ENCODE data around the gene UTP14C.
"Not testable (repeated sequence)": the region's sequence is repeated elsewhere in the genome, so short reads cannot be mapped to it uniquely, and the experiment has no call there.

The UTP14C gene, protein sequence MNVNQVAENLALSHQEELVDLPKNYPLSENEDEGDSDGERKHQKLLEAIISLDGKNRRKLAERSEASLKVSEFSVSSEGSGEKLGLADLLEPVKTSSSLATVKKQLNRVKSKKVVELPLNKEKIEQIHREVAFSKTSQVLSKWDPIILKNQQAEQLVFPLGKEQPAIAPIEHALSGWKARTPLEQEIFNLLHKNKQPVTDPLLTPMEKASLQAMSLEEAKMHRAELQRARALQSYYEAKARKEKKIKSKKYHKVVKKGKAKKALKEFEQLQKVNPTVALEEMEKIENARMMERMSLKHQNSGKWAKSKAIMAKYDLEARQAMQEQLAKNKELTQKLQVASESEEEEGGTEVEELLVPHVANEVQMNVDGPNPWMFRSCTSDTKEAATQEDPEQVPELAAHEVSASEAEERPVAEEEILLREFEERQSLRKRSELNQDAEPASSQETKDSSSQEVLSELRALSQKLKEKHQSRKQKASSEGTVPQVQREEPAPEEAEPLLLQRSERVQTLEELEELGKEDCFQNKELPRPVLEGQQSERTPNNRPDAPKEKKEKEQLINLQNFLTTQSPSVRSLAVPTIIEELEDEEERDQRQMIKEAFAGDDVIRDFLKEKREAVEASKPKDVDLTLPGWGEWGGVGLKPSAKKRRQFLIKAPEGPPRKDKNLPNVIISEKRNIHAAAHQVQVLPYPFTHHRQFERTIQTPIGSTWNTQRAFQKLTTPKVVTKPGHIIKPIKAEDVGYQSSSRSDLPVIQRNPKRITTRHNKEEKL

DNA sequence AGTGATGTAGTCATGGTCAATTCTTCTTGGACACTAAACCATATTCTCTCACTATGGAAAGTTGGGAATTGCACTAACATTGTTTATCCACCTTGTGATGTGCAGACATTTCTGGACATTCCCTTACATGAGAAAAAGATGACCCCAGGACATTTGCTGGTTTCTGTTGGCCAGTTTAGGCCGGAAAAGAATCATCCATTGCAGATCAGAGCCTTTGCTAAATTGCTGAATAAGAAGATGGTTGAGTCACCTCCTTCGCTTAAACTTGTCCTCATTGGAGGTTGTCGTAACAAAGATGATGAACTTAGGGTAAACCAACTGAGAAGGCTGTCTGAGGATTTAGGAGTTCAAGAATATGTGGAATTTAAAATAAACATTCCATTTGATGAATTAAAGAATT, at the start of gene UTP14C:
UTP14C (plus strand) TSS at position 211 of the 400 bp plus-strand sequence. CDS start 4,114 bp downstream, outside the sequence.
- DNase-seq: no peak

DNA sequence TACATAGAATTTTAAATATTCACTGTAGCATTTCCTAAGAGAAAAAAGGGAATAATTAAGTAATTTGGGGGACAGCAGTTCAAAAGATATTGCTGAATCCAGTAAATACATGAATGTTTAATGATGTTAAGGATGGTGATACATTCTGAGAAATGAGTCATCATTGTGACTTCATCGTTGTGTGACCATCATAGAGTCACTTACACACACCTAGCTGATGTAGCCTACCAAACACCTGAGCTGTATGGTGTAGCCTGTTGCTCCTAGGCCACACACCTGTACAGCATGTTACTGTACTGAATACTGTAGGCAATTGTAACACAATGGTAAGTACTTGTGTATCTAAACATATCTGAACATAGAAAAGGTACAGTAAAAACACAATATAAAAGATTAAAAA, 48.1 kb upstream of the UTP14C start:
- DNase-seq: no peak

- DNase-seq: no peak
These were observed 47.6 kb upstream of the UTP14C start for GRCh38 chr13:51976890-51977289.

- DNase-seq: no peak
These were observed 46.9 kb upstream of the UTP14C start for GRCh38 chr13:51977625-51978024.

DNA sequence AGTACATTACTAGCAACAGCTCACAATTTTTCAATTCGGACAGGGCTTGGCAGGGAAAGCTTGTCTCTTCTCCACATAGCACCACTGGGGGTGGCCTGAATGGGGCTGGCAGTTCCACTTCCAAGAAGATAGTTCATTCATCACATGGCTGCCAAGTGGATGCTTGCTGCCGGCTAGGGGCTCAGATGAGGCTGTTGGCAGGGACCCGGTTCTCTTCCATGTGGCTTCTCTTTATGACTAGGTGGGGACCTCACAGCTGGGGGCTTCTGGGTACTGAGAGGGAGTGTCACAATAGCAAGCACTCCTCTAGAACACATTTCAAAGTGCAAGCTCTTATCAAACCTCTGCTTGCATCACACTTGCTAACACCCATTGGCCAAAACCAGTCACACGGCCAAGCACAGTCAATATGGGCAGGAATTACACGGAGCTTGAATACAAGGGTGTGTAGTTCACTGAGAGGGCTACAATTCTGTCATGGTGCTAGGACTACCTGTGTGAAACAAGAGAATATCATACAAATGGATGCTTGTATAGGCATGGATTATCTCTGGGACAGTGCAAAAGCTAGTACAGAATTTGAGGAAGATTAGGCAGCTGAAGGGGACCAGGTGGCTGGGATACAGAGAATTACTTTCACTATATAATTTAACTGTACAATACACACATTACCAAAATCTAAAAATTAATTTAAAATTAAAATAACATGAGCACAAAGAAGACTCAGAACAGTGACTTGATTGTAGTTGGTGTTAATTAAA, 45.5 kb upstream of the UTP14C start:
- DNase-seq: no peak

DNA sequence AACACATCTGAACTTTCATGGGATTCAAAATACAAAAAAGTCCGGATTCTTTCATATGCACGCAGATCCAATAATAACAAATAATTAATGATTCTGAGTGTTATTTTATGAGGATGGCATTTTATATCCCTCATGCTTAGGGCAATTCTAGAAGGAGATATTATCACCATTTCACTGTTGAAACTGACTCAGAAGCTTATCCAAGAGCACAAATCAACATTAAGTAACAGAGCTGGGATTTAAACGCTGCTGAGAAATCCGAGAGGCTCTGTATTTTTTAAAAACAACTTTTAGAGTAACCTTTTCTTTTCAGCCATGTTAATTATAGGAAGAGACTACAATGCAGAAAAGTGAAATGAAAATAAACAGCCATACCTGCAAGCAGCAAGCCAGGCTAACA, 43.6 kb upstream of the UTP14C start:
- DNase-seq: no peak

GRCh38 chr13:51981355-51981754, 43.1 kb upstream of the UTP14C start:
- no peak for DNase-seq

DNA sequence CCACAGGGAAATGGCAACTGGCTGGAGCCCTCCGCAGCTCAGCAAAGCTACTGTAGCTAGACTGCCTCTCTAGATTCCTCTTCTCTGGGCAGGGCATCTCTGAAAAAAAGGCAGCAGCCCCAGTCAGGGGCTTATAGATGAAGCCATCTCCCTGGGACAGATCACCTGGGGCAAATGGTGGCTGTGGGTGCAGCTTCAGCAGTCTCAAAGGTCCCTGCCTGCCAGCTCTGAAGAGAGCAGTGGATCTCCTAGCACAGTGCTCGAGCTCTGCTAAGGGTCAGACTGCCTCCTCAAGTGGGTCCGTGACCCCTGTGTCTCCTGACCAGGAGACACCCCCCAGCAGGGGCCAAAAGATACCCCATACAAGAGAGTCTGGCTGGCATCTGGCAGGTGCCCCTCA, 41.2 kb upstream of the UTP14C start:
- DNase-seq: not testable (repeated sequence)

- DNase-seq: not testable (repeated sequence)
These were observed 39.6 kb upstream of the UTP14C start for GRCh38 chr13:51984904-51985303.

- DNase-seq: no peak
These were observed 35.4 kb upstream of the UTP14C start for GRCh38 chr13:51988988-51989618.

DNA sequence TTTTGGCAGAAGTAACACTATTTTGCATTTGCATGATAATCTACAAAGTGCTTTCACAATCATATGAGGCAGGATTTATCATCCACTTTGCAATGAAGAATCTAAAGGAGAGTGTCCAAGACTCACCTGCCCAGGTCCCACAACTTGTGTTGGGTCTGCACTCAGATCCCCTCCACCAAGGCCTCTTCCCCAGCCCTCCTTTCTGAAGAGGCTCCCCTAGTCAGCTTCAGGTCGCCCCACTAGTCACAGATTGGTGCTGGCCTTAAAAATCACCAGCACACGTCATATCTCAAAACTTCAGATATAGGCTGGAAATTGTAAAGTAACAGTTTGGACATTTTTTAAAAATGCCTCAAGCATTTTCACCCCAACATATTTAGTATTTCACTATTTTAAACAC, 30.8 kb upstream of the UTP14C start:
- DNase-seq: no peak

- DNase-seq: no peak
These were observed 28.6 kb upstream of the UTP14C start for GRCh38 chr13:51995677-51996551.

DNA sequence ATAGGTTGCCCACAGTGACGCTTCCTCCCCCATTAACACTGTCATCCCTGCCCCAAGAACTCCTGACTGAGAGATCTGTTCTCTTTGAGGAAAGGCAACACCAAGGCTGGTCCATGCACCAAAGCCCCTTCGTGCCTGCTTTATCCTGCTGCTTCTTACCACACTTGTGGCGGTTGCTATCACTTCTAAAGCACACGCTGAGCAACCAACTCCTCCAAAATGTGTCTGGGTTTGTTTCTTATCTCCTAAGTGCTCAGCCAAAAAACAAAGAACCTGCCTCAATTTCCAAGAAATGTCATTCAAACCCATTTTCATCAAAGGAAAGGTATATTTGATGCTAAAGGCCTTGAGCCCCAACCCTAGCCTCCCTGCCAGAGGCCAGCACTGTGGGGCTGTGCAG, 27.9 kb upstream of the UTP14C start:
- no peak for DNase-seq

GRCh38 chr13:51997186-51997585, 27.3 kb upstream of the UTP14C start:
- DNase-seq: no peak

DNA sequence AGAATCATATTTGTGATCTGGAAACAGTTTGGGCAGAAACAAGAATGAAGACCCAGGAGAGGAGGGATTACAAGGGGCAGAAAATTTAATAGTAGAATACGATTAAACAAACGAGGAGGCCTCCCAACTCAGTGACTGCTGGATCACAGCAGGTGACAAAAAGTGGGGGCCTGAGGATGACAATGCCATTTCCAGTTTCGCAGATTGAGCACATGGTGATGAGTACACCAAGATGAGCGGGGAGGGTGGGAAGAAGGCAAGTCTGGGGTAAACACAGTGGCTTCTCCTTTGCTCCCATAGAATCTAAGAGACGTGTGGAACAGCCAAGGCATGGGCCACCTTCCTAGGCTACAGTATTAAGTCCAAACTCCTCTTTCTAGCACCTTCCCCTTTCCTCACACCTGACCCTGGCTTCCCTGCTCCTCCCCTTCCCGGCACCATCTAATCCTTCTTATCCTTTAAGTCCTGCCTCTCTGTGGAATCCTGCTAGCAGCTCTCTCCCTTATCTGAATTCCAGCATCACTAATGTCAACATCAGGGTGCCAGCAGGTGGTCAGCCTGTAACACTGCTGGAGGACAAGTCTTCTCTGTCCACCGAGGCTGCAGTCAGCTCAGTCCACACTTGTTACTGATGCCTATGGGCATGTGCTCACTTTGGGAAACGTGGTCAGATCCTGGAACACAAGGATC, 26.7 kb upstream of the UTP14C start:
- no peak for DNase-seq

GRCh38 chr13:51998723-51999509, 25.6 kb upstream of the UTP14C start:
- DNase-seq: no peak

- DNase-seq: no peak
These were observed 25.0 kb upstream of the UTP14C start for GRCh38 chr13:51999510-51999911.

GRCh38 chr13:51999921-52000320, 24.6 kb upstream of the UTP14C start:
- DNase-seq: no peak

- DNase-seq: no peak
These were observed 23.3 kb upstream of the UTP14C start for GRCh38 chr13:52001120-52001731.

- no peak for DNase-seq
These were observed 22.1 kb upstream of the UTP14C start for GRCh38 chr13:52002361-52002760.
